NB4 (cell line): ENCODE data around the gene PRAME.

Experiments
- DNase-seq: peaks from one replicate; pipeline ENCODE4 v3.0.0; 2010; ENCODE audit warnings: low read depth
- H3K4me3 ChIP-seq: one replicate; pipeline ENCODE4 v1.5.1; 2011; ENCODE audit warnings: mild to moderate bottlenecking, low read depth, low read length, moderate library complexity
- MYC ChIP-seq: IDR thresholded peaks from 2 replicates; pipeline ENCODE4 v1.6.1; 2011; ENCODE audit warnings: low read depth, low read length
- POLR2A ChIP-seq: IDR thresholded peaks from 2 replicates; pipeline ENCODE4 v1.6.1; 2011; ENCODE audit warnings: mild to moderate bottlenecking; ENCODE audit not compliant: insufficient read length; ENCODE audit errors: extremely low read depth
- TF ChIP-seq, protein P1 (sequence below): IDR thresholded peaks from 2 replicates; pipeline ENCODE4 v1.6.1; 2011; ENCODE audit warnings: low read depth, low read length
- TF ChIP-seq, protein P2 (sequence below): IDR thresholded peaks from one replicate; pipeline ENCODE4 v1.5.1; 2012; ENCODE audit warnings: low read depth, low read length

Gene PRAME

DNA sequence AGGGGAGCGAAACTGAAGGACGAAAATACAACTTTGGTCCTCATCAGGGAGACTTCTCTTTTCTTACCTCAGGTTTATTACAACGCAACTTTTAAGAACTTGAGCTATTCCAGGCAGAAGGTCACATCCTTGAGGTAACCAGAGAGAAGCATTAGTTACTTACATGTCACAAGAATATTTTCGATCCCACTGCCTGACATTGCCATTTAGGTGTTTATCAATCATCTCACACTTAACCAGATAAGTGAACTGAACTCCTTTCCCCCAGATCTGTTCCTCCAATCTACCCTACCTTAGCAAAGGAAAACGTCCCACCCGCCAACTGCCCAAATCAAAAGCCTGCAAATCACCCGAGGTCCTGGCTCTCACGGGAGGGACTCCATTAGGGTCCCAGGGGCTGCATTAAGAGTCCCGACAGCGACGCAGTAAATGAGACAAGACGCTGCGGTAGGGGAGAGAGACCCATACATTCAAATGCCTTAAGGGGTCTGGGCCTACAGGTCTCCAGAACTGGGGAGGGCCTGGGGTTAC, 51.3 kb downstream of the PRAME start:
- DNase-seq, result peak; percentile 14
- TF ChIP-seq, protein P1, sequence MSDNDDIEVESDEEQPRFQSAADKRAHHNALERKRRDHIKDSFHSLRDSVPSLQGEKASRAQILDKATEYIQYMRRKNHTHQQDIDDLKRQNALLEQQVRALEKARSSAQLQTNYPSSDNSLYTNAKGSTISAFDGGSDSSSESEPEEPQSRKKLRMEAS, result no peak
- no peak for TF ChIP-seq MYC
- H3K4me3 ChIP-seq, result peak overlapping the region; percentile 70

DNA sequence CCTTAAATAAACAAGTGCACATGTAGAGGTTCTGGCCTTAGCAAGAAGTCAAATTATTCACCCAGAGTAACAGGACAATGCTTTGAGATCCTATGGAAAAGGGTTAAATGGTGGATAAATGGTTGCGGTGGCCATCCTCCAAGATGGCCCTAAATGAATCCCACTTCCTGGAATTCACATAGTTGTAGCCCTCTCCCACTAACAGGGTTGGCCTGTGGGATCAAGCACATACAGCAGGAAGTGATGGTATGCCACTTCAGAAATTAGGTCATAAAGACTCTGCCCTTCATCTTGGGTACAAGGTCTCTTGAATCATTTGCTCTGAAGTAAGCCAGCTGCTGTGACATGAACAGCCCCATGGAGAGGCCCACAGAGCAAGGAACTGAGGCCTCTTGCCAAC, 52.3 kb downstream of the PRAME start:
- TF ChIP-seq, protein P2, sequence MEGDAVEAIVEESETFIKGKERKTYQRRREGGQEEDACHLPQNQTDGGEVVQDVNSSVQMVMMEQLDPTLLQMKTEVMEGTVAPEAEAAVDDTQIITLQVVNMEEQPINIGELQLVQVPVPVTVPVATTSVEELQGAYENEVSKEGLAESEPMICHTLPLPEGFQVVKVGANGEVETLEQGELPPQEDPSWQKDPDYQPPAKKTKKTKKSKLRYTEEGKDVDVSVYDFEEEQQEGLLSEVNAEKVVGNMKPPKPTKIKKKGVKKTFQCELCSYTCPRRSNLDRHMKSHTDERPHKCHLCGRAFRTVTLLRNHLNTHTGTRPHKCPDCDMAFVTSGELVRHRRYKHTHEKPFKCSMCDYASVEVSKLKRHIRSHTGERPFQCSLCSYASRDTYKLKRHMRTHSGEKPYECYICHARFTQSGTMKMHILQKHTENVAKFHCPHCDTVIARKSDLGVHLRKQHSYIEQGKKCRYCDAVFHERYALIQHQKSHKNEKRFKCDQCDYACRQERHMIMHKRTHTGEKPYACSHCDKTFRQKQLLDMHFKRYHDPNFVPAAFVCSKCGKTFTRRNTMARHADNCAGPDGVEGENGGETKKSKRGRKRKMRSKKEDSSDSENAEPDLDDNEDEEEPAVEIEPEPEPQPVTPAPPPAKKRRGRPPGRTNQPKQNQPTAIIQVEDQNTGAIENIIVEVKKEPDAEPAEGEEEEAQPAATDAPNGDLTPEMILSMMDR, result no peak
- TF ChIP-seq, protein P1, result no peak
- TF ChIP-seq MYC (no peak), POLR2A (no peak)

DNA sequence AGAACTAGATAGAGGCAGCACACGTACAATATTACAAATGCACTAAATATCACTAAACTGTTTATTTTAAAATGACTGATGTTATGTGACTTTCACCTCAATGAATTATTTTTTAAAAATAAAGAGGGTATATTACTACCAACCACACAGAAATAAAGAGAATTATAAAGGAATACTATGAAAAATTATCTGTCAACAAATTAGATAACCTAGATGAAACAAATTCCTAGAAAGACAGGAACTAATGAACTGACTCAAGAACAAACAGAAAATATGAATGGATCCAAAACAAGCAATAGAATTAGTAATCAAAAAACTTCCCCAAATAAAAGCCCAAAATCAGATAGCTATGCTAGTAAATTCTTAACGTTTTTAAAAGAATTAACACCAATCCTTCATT, 60.8 kb downstream of the PRAME start:
- DNase-seq, result no peak
- no peak overlapping the region for H3K4me3 ChIP-seq
- TF ChIP-seq, protein P2, result no peak
- TF ChIP-seq, protein P1, result no peak
- no peak for TF ChIP-seq POLR2A
- TF ChIP-seq MYC, result no peak

More for the DNA sequence above, 52.3 kb downstream of the PRAME start:
- DNase-seq, result no peak
- H3K4me3 ChIP-seq, result no peak overlapping the region
